ENCODE data around the gene HSDL2. TPM values are rescaled to one million over a fixed set of nuclear protein-coding genes. Genes with fewer than 3 reads are reported as not detected.

HSDL2 gene
- total and polyA plus RNA-seq, 10 of the 15 experiments (the other 5 are each of a cell fraction or from before 2014, with no cell fraction given), result 20.9 to 46.1 (median 27.0) TPM

DNA sequence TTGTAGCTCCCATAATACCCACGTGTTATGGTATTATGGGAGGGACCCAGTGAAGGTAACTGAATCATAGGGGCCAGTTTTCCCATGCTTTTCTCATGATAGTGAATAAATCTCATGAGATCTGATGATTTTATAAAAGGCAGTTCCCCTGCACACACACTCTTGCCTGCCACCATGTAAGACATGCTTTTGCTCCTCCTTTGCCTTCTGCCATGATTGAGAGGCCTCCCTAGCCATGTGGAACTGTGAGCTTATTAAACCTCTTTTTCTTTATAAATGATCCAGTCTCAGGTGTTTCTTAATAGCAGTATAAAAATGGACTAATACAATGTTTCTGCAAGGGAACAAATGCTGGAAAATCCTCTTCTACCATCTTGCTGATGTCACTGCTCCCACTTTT, 10.1 kb upstream of the HSDL2 start:
- ATAC-seq, result no peak
- WGBS (ENCODE audit: insufficient coverage, insufficient replicate concordance, low lambda C conversion rate, missing lambda C conversion rate), result 95% methylated on average over 1 of the region's 1 CpG

DNA sequence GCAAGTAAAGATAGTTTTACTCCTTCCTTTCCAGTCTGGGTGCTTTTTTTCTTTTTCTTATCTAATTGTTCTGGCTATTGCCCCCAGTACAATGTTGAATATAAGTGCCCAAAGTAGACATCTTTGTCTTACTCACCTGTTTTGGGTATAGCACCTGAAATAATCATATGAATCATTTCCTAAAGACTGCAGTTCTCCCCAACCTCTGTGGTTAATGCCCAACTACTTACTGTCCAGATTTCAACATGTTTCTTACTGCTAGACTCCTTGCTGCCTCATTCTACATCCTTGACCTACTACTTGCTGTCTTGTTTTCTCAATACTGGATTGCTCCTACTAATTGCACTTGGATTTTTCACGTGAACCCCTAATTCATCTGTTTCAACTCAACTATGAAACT, 8.8 kb upstream of the HSDL2 start:
- H4K20me1 ChIP-seq (ENCODE audit: control insufficient read depth, insufficient read depth), result no peaks in the 10 kb centered on the region
- FAIRE-seq (no peak), DNase-seq (ENCODE audit: low read depth, low spot score) (no peak), ATAC-seq (no peak)
- TF ChIP-seq RCOR1 (conservative IDR thresholded peaks at IDR 0.05; ENCODE audit: low read depth, low read length), result no peak
- no peak for TF ChIP-seq CBX5 (IDR thresholded peaks at IDR 0.05; ENCODE audit: low read depth)
- TF ChIP-seq ETV6 (conservative IDR thresholded peaks at IDR 0.05 in 1 of 2, IDR thresholded peaks at IDR 0.05 in 1 of 2; ENCODE audit: borderline replicate concordance in 1 of 2, low read depth in 1 of 2), result no peak
- TF ChIP-seq, protein P1, sequence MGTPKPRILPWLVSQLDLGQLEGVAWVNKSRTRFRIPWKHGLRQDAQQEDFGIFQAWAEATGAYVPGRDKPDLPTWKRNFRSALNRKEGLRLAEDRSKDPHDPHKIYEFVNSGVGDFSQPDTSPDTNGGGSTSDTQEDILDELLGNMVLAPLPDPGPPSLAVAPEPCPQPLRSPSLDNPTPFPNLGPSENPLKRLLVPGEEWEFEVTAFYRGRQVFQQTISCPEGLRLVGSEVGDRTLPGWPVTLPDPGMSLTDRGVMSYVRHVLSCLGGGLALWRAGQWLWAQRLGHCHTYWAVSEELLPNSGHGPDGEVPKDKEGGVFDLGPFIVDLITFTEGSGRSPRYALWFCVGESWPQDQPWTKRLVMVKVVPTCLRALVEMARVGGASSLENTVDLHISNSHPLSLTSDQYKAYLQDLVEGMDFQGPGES (IDR thresholded peaks at IDR 0.05), result no peak
- TF ChIP-seq, protein P2, sequence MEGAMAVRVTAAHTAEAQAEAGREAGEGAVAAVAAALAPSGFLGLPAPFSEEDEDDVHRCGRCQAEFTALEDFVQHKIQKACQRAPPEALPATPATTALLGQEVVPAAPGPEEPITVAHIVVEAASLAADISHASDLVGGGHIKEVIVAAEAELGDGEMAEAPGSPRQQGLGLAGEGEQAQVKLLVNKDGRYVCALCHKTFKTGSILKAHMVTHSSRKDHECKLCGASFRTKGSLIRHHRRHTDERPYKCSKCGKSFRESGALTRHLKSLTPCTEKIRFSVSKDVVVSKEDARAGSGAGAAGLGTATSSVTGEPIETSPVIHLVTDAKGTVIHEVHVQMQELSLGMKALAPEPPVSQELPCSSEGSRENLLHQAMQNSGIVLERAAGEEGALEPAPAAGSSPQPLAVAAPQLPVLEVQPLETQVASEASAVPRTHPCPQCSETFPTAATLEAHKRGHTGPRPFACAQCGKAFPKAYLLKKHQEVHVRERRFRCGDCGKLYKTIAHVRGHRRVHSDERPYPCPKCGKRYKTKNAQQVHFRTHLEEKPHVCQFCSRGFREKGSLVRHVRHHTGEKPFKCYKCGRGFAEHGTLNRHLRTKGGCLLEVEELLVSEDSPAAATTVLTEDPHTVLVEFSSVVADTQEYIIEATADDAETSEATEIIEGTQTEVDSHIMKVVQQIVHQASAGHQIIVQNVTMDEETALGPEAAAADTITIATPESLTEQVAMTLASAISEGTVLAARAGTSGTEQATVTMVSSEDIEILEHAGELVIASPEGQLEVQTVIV (IDR thresholded peaks at IDR 0.05; ENCODE audit: borderline replicate concordance, partially characterized antibody), result no peak
- TF ChIP-seq NR2C1 (IDR thresholded peaks at IDR 0.05), result no peak
- TF ChIP-seq ZBED1 (IDR thresholded peaks at IDR 0.05; ENCODE audit: borderline replicate concordance), result no peak
- TF ChIP-seq SMAD5 (IDR thresholded peaks at IDR 0.05; ENCODE audit: low read depth), result no peak
- H3K4me3 ChIP-seq, result no peak overlapping the region
- H3K4me2 ChIP-seq (ENCODE audit: control insufficient read depth, insufficient read depth), result no peak overlapping the region
- ChIA-PET CTCF (interaction anchor here (0.6 to 2.7 kb wide), 2 partner anchors 258 to 758 kb away, joined by 3 to 7 read pairs; no protein-coding TSS in a partner anchor), POLR2A (interaction anchor here (0.6 kb wide), 1 partner anchor 561 kb away, joined by 3 read pairs; no protein-coding TSS in a partner anchor), SMC1A (ENCODE audit: uncharacterized antibody, unreplicated experiment) (interaction anchor here (1.7 kb wide), 1 partner anchor 9 kb away, joined by 4 read pairs; no protein-coding TSS in a partner anchor), RAD21 (ENCODE audit: unreplicated experiment) (no interaction called here)
- no TSS peak for BruUV-seq (replicated peaks)
- H3K4me1 ChIP-seq (ENCODE audit: control insufficient read depth, insufficient read depth, low read length), result no peaks in the 10 kb centered on the region
- no peaks in the 10 kb centered on the region for H3K27me3 ChIP-seq (replicated peaks in 1 of 2; ENCODE audit: control insufficient read depth in 2 of 2, insufficient read depth in 2 of 2, low read length in 1 of 2)
- no peaks in the 10 kb centered on the region for H3K36me3 ChIP-seq (ENCODE audit: control insufficient read depth in 2 of 2, insufficient read depth in 2 of 2, low read length in 1 of 2)
- H2AFZ ChIP-seq (ENCODE audit: control insufficient read depth, low read depth, low read length), result no peak overlapping the region
- H3K9ac ChIP-seq (ENCODE audit: control insufficient read depth, insufficient read depth, low read length), result no peak overlapping the region
- in situ Hi-C loops (cut with MboI), result no loop called here
- H3K27ac ChIP-seq (ENCODE audit: control insufficient read depth, insufficient read depth), result no peak overlapping the region
- H3K79me2 ChIP-seq (ENCODE audit: control insufficient read depth, insufficient read depth, low read length), result no peaks in the 10 kb centered on the region
- intact Hi-C loops (cut with micrococcal nuclease; ENCODE audit: unreplicated experiment), result loop anchor here (10.0 kb wide), 1 partner anchor 64 kb away; no protein-coding TSS in a partner anchor
- peaks cover 5% of the 10 kb centered on the region; the same call in 2 of the 3 replicates for H3K9me3 ChIP-seq (replicated peaks; ENCODE audit: control insufficient read depth, insufficient read depth, low read length)
- 100% methylated on average over 1 of the region's 1 CpG for WGBS (ENCODE audit: insufficient coverage, insufficient replicate concordance, low lambda C conversion rate, missing lambda C conversion rate)

More for the DNA sequence above, 10.1 kb upstream of the HSDL2 start:
- ChIA-PET CTCF (interaction anchor here (1.3 to 2.7 kb wide), 2 partner anchors 9 to 257 kb away, joined by 6 to 7 read pairs; partner anchors contain the start of gene HSDL2), SMC1A (ENCODE audit: uncharacterized antibody, unreplicated experiment) (interaction anchor here (0.8 to 1.7 kb wide), 2 partner anchors 8 to 9 kb away, joined by 3 to 4 read pairs; no protein-coding TSS in a partner anchor), RAD21 (ENCODE audit: unreplicated experiment) (no interaction called here), POLR2A (interaction anchor here (0.6 kb wide), 1 partner anchor 44 kb away, joined by 5 read pairs; no protein-coding TSS in a partner anchor)
- Histone ChIP-seq H3K79me2 (ENCODE audit: control insufficient read depth, insufficient read depth, low read length) (no peaks in the 10 kb centered on the region), H3K9me3 (replicated peaks; ENCODE audit: control insufficient read depth, insufficient read depth, low read length) (peaks cover 5% of the 10 kb centered on the region; the same call in 2 of the 3 replicates), H3K27me3 (replicated peaks in 1 of 2; ENCODE audit: control insufficient read depth in 2 of 2, insufficient read depth in 2 of 2, low read length in 1 of 2) (no peaks in the 10 kb centered on the region), H3K4me3 (no peak overlapping the region), H3K27ac (ENCODE audit: control insufficient read depth, insufficient read depth) (no peak overlapping the region), H2AFZ (ENCODE audit: control insufficient read depth, low read depth, low read length) (no peak overlapping the region), H3K4me2 (ENCODE audit: control insufficient read depth, insufficient read depth) (no peak overlapping the region), H3K9ac (ENCODE audit: control insufficient read depth, insufficient read depth, low read length) (no peak overlapping the region), H3K4me1 (ENCODE audit: control insufficient read depth, insufficient read depth, low read length) (no peaks in the 10 kb centered on the region), H4K20me1 (ENCODE audit: control insufficient read depth, insufficient read depth) (no peaks in the 10 kb centered on the region), H3K36me3 (ENCODE audit: control insufficient read depth in 2 of 2, insufficient read depth in 2 of 2, low read length in 1 of 2) (no peaks in the 10 kb centered on the region)
- intact Hi-C loops (cut with micrococcal nuclease; ENCODE audit: unreplicated experiment) (loop anchor here (10.0 kb wide), 1 partner anchor 65 kb away; no protein-coding TSS in a partner anchor), in situ Hi-C loops (cut with MboI) (no loop called here)
- no TSS peak for BruUV-seq (replicated peaks)
- DNase-seq (ENCODE audit: low read depth, low spot score), result no peak
- FAIRE-seq, result no peak
- TF ChIP-seq, protein P3, sequence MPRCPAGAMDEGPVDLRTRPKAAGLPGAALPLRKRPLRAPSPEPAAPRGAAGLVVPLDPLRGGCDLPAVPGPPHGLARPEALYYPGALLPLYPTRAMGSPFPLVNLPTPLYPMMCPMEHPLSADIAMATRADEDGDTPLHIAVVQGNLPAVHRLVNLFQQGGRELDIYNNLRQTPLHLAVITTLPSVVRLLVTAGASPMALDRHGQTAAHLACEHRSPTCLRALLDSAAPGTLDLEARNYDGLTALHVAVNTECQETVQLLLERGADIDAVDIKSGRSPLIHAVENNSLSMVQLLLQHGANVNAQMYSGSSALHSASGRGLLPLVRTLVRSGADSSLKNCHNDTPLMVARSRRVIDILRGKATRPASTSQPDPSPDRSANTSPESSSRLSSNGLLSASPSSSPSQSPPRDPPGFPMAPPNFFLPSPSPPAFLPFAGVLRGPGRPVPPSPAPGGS (IDR thresholded peaks at IDR 0.05; ENCODE audit: borderline replicate concordance, insufficient read depth, low read depth, low read length, poor library complexity, severe bottlenecking), result no peak
